Endothelial cell of umbilical vein (primary cell): ENCODE data around the gene OLFM2.

Source experiments
- CTCF ChIP-seq, 2 donors: IDR thresholded peaks; 1 replicate in 1 of 2; 2 replicates in 1 of 2; pipeline ENCODE4 v1.5.1; 2011; ENCODE audit warnings: low read length in 2 of 2, mild to moderate bottlenecking in 2 of 2, moderate library complexity in 2 of 2, control low read depth in 1 of 2, inconsistent platforms in 1 of 2, low read depth in 1 of 2; ENCODE audit not compliant: insufficient read depth in 1 of 2; ENCODE audit errors: extremely low read depth in 1 of 2
- FOS ChIP-seq: IDR thresholded peaks from 2 replicates; pipeline ENCODE4 v1.6.1; 2011; ENCODE audit warnings: mild to moderate bottlenecking, low read length, moderate library complexity, borderline replicate concordance; ENCODE audit not compliant: insufficient read depth
- POLR2AphosphoS5 ChIP-seq: IDR thresholded peaks from 2 replicates; pipeline ENCODE4 v1.6.1; 2012; ENCODE audit warnings: low read depth, mild to moderate bottlenecking, control low read depth, low read length, moderate library complexity; ENCODE audit not compliant: insufficient read depth

GRCh38 chr19:9808855-9809824 lies 127.2 kb downstream of the OLFM2 start:
- TF ChIP-seq CTCF (IDR thresholded peaks at IDR 0.05; ENCODE audit: extremely low read depth in 1 of 2, insufficient read depth in 1 of 2, low read depth in 1 of 2, low read length in 2 of 2) (no peak), POLR2AphosphoS5 (no peak), FOS (no peak)
